Skeletal muscle tissue (tissue), 4 donors: ENCODE data around the gene CHCHD6. TPM values are rescaled to one million over a fixed set of nuclear protein-coding genes. Genes with fewer than 3 reads are reported as not detected.

Source experiments
- H3K27ac ChIP-seq: one replicate; pipeline ENCODE4 v1.7.0; 2013; ENCODE audit warnings: mild to moderate bottlenecking, low read depth, low read length, inconsistent platforms
- H3K27me3 ChIP-seq, 3 donors: one replicate each; pipeline ENCODE4 v1.7.0; 2013; ENCODE audit warnings: low read length in 3 of 3; ENCODE audit not compliant: control insufficient read depth in 3 of 3, insufficient read depth in 3 of 3
- H3K36me3 ChIP-seq, 3 donors: one replicate each; pipeline ENCODE4 v1.7.0; 2013; ENCODE audit warnings: low read length in 3 of 3; ENCODE audit not compliant: control insufficient read depth in 3 of 3, insufficient read depth in 3 of 3
- H3K4me1 ChIP-seq, 3 donors: one replicate each; pipeline ENCODE4 v1.7.0; 2013; ENCODE audit warnings: low read length in 3 of 3, mild to moderate bottlenecking in 3 of 3; ENCODE audit not compliant: control insufficient read depth in 3 of 3, insufficient read depth in 3 of 3
- H3K4me3 ChIP-seq, 3 donors: one replicate each; pipeline ENCODE4 v1.7.0; 2013; ENCODE audit warnings: low read length in 3 of 3
- H3K9ac ChIP-seq, 3 donors: one replicate each; pipeline ENCODE4 v1.7.0; 2013; ENCODE audit warnings: low read length in 3 of 3, mild to moderate bottlenecking in 3 of 3, moderate library complexity in 2 of 3, low read depth in 1 of 3
- H3K9me3 ChIP-seq, 3 donors: one replicate each; pipeline ENCODE4 v1.7.0; 2013; ENCODE audit warnings: low read length in 3 of 3; ENCODE audit not compliant: control insufficient read depth in 3 of 3
- total RNA-seq: library from RNA; depleted of rRNA; stranded (reverse); fragments of >200 nt; gene quantifications from one replicate; pipeline ENCODE4 v1.2.3, GENCODE V29; 2014
- donor health status: Osteomylitis.

Gene CHCHD6
- total RNA-seq, 1 donor from 2014 or later, result 8.9 TPM

GRCh38 chr3:126737527-126737926, 33.5 kb downstream of the CHCHD6 start:
- H3K27ac ChIP-seq, result no peak overlapping the region
- H3K27me3 ChIP-seq, result no peaks in the 10 kb centered on the region
- no peak overlapping the region for H3K4me3 ChIP-seq
- no peak overlapping the region for H3K9ac ChIP-seq
- peaks cover 5 to 19% (median 18%) of the 10 kb centered on the region in 3 donors for H3K36me3 ChIP-seq
- no peaks in the 10 kb centered on the region for H3K9me3 ChIP-seq
- H3K4me1 ChIP-seq, result no peaks in the 10 kb centered on the region

GRCh38 chr3:126742057-126742456, 38.0 kb downstream of the CHCHD6 start:
- Histone ChIP-seq H3K4me3 (no peak overlapping the region), H3K27ac (no peak overlapping the region), H3K9me3 (no peaks in the 10 kb centered on the region), H3K36me3 (peaks cover 0 to 9% (median 0%) of the 10 kb centered on the region in 3 donors), H3K9ac (no peak overlapping the region), H3K27me3 (no peaks in the 10 kb centered on the region), H3K4me1 (peaks cover 21 to 23% (median 21%) of the 10 kb centered on the region in 3 donors)

GRCh38 chr3:126743350-126743749, 39.3 kb downstream of the CHCHD6 start:
- H3K27ac ChIP-seq, result no peak overlapping the region
- H3K27me3 ChIP-seq, result no peaks in the 10 kb centered on the region
- H3K9me3 ChIP-seq, result no peaks in the 10 kb centered on the region
- peaks cover 23 to 27% (median 25%) of the 10 kb centered on the region in 3 donors for H3K4me1 ChIP-seq
- H3K9ac ChIP-seq, result no peak overlapping the region
- no peak overlapping the region for H3K4me3 ChIP-seq
- H3K36me3 ChIP-seq, result peaks cover 0 to 9% (median 0%) of the 10 kb centered on the region in 3 donors

- H3K4me3 ChIP-seq, result no peak overlapping the region
- H3K9ac ChIP-seq, result no peak overlapping the region
- H3K9me3 ChIP-seq, result no peaks in the 10 kb centered on the region
- peaks cover 23 to 27% (median 25%) of the 10 kb centered on the region in 3 donors for H3K4me1 ChIP-seq
- no peaks in the 10 kb centered on the region for H3K27me3 ChIP-seq
- peaks cover 0 to 9% (median 0%) of the 10 kb centered on the region in 3 donors for H3K36me3 ChIP-seq
- no peak overlapping the region for H3K27ac ChIP-seq
Observed at GRCh38 chr3:126743781-126744180, 39.7 kb downstream of the CHCHD6 start.

GRCh38 chr3:126745760-126746394, 41.8 kb downstream of the CHCHD6 start:
- Histone ChIP-seq H3K4me1 (peaks cover 23 to 27% (median 25%) of the 10 kb centered on the region in 3 donors), H3K27me3 (no peaks in the 10 kb centered on the region), H3K27ac (peak overlapping the region; percentile 66), H3K9me3 (no peaks in the 10 kb centered on the region), H3K9ac (peak overlapping the region in 1 of 3 donors; percentile 75), H3K4me3 (peak overlapping the region in 2 of 3 donors; percentile 52 to 56), H3K36me3 (peaks cover 0 to 3% (median 0%) of the 10 kb centered on the region in 3 donors)

- peak overlapping the region; percentile 66 for H3K27ac ChIP-seq
- peak overlapping the region; percentile 24 to 75 (median 42) for H3K9ac ChIP-seq
- no peaks in the 10 kb centered on the region for H3K27me3 ChIP-seq
- H3K9me3 ChIP-seq, result no peaks in the 10 kb centered on the region
- peaks cover 23 to 27% (median 25%) of the 10 kb centered on the region in 3 donors for H3K4me1 ChIP-seq
- peak overlapping the region in 2 of 3 donors; percentile 52 to 56 for H3K4me3 ChIP-seq
- H3K36me3 ChIP-seq, result peaks cover 0 to 2% (median 0%) of the 10 kb centered on the region in 3 donors
Observed at GRCh38 chr3:126746395-126747177, 42.5 kb downstream of the CHCHD6 start.

GRCh38 chr3:126747768-126748167, 43.7 kb downstream of the CHCHD6 start:
- peaks cover 23 to 32% (median 27%) of the 10 kb centered on the region in 3 donors for H3K4me1 ChIP-seq
- H3K27ac ChIP-seq, result no peak overlapping the region

GRCh38 chr3:126748701-126749546, 44.9 kb downstream of the CHCHD6 start:
- no peak overlapping the region for H3K9ac ChIP-seq
- H3K4me1 ChIP-seq, result peaks cover 23 to 32% (median 27%) of the 10 kb centered on the region in 3 donors
- no peaks in the 10 kb centered on the region for H3K27me3 ChIP-seq
- H3K27ac ChIP-seq, result no peak overlapping the region
- no peaks in the 10 kb centered on the region for H3K9me3 ChIP-seq
- H3K36me3 ChIP-seq, result no peaks in the 10 kb centered on the region
- no peak overlapping the region for H3K4me3 ChIP-seq

More at GRCh38 chr3:126747768-126748167, 43.7 kb downstream of the CHCHD6 start:
- Histone ChIP-seq H3K27me3 (no peaks in the 10 kb centered on the region), H3K9ac (no peak overlapping the region), H3K9me3 (no peaks in the 10 kb centered on the region), H3K36me3 (no peaks in the 10 kb centered on the region), H3K4me3 (no peak overlapping the region)

- no peak overlapping the region for H3K27ac ChIP-seq
- no peak overlapping the region for H3K4me3 ChIP-seq
- no peak overlapping the region for H3K9ac ChIP-seq
- H3K27me3 ChIP-seq, result no peaks in the 10 kb centered on the region
- H3K4me1 ChIP-seq, result peaks cover 23 to 32% (median 27%) of the 10 kb centered on the region in 3 donors
- H3K36me3 ChIP-seq, result no peaks in the 10 kb centered on the region
- H3K9me3 ChIP-seq, result no peaks in the 10 kb centered on the region
Observed at GRCh38 chr3:126749547-126749875, 45.5 kb downstream of the CHCHD6 start.
